ENCODE data around the gene HDAC4.

Gene HDAC4

GRCh38 chr2:239057533-239057932 lies 343.3 kb downstream of the HDAC4 start:
- Histone ChIP-seq H3K79me2 (ENCODE audit: low read length) (no peaks in the 10 kb centered on the region), H3K9me2 (replicated peaks; ENCODE audit: insufficient read depth, low read length) (no peaks in the 10 kb centered on the region), H4K20me1 (ENCODE audit: insufficient read depth, low read length) (no peaks in the 10 kb centered on the region), H3K9me3 (replicated peaks; ENCODE audit: insufficient read depth, low read length) (no peaks in the 10 kb centered on the region), H3K4me2 (ENCODE audit: low read depth, low read length) (no peak overlapping the region), H3K27ac (ENCODE audit: low read length) (no peak overlapping the region), H3F3A (ENCODE audit: insufficient read depth, low read length) (no peaks in the 10 kb centered on the region), H3K4me3 (ENCODE audit: low read length) (no peak overlapping the region), H3K36me3 (replicated peaks; ENCODE audit: insufficient read depth, low read length) (no peaks in the 10 kb centered on the region), H3K9ac (ENCODE audit: low read length) (no peak overlapping the region), H2AFZ (ENCODE audit: low read length) (no peak overlapping the region), H3K27me3 (replicated peaks; ENCODE audit: insufficient read depth, low read length) (no peaks in the 10 kb centered on the region), H3K4me1 (ENCODE audit: low read length) (no peaks in the 10 kb centered on the region)
- DNase-seq = no peak
- TF ChIP-seq EZH2phosphoT487 (IDR thresholded peaks at IDR 0.05; ENCODE audit: low read length) (no peak), CTCF (IDR thresholded peaks at IDR 0.05; ENCODE audit: low read length) (no peak), EZH2 (optimal IDR thresholded peaks at IDR 0.05; ENCODE audit: low read depth, low read length) (no peak)

- Histone ChIP-seq H3K9me2 (replicated peaks; ENCODE audit: insufficient read depth, low read length) (no peaks in the 10 kb centered on the region), H3K4me2 (ENCODE audit: low read depth, low read length) (no peak overlapping the region), H3K36me3 (replicated peaks; ENCODE audit: insufficient read depth, low read length) (no peaks in the 10 kb centered on the region), H3K4me1 (ENCODE audit: low read length) (no peaks in the 10 kb centered on the region), H2AFZ (ENCODE audit: low read length) (no peak overlapping the region), H3K9ac (ENCODE audit: low read length) (no peak overlapping the region), H3F3A (ENCODE audit: insufficient read depth, low read length) (no peaks in the 10 kb centered on the region), H3K9me3 (replicated peaks; ENCODE audit: insufficient read depth, low read length) (no peaks in the 10 kb centered on the region), H3K27me3 (replicated peaks; ENCODE audit: insufficient read depth, low read length) (no peaks in the 10 kb centered on the region), H4K20me1 (ENCODE audit: insufficient read depth, low read length) (no peaks in the 10 kb centered on the region), H3K27ac (ENCODE audit: low read length) (no peak overlapping the region), H3K79me2 (ENCODE audit: low read length) (no peaks in the 10 kb centered on the region), H3K4me3 (ENCODE audit: low read length) (no peak overlapping the region)
- no peak for DNase-seq
- TF ChIP-seq EZH2phosphoT487 (IDR thresholded peaks at IDR 0.05; ENCODE audit: low read length) = no peak
- no peak for TF ChIP-seq EZH2 (optimal IDR thresholded peaks at IDR 0.05; ENCODE audit: low read depth, low read length)
- TF ChIP-seq CTCF (IDR thresholded peaks at IDR 0.05; ENCODE audit: low read length) = no peak
Measured at GRCh38 chr2:239056611-239057010, 344.2 kb downstream of the HDAC4 start.

- TF ChIP-seq EZH2 (optimal IDR thresholded peaks at IDR 0.05; ENCODE audit: low read depth, low read length) = no peak
- no peak for TF ChIP-seq EZH2phosphoT487 (IDR thresholded peaks at IDR 0.05; ENCODE audit: low read length)
- no peak for TF ChIP-seq CTCF (IDR thresholded peaks at IDR 0.05; ENCODE audit: low read length)
- Histone ChIP-seq H3K27ac (ENCODE audit: low read length) (no peak overlapping the region), H3K4me1 (ENCODE audit: low read length) (no peaks in the 10 kb centered on the region), H4K20me1 (ENCODE audit: insufficient read depth, low read length) (no peaks in the 10 kb centered on the region), H3K36me3 (replicated peaks; ENCODE audit: insufficient read depth, low read length) (no peaks in the 10 kb centered on the region), H3K4me3 (ENCODE audit: low read length) (no peak overlapping the region), H3K9ac (ENCODE audit: low read length) (no peak overlapping the region), H3K9me2 (replicated peaks; ENCODE audit: insufficient read depth, low read length) (no peaks in the 10 kb centered on the region), H2AFZ (ENCODE audit: low read length) (no peak overlapping the region), H3F3A (ENCODE audit: insufficient read depth, low read length) (no peaks in the 10 kb centered on the region), H3K79me2 (ENCODE audit: low read length) (no peaks in the 10 kb centered on the region), H3K4me2 (ENCODE audit: low read depth, low read length) (no peak overlapping the region), H3K9me3 (replicated peaks; ENCODE audit: insufficient read depth, low read length) (no peaks in the 10 kb centered on the region), H3K27me3 (replicated peaks; ENCODE audit: insufficient read depth, low read length) (no peaks in the 10 kb centered on the region)
- no peak for DNase-seq
Measured at GRCh38 chr2:239055756-239056493, 344.9 kb downstream of the HDAC4 start.
